ENCODE data around the gene FBXO36.

DNA sequence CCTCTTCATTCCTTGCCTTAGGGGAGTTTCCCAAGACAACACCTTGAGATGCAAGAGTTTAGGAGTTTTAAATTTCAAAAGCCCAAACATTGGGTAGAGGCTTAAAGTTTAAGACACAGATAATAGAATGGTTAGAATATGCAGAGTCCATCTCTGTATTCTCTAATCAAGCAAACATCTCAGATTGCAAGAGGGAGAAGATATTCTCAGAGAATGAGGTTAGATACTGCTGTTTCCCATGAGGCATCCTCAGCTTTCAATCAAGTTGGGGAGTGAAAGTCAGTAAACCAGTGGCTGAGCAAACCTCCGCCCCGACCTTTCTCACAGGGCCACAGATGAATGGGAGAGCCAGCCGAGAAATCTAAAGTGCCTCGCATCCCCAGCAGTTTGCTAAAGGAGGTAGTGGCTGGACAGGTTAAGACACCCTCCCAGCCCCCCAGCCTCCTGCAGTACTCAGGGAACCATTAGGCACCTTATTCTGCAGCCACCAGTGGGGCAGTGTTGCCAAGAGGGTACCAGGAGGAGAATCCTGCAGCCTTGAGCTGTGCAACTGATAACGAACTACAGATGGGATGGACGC lies 30.0 kb downstream of the FBXO36 start:
- TF ChIP-seq, protein P1, sequence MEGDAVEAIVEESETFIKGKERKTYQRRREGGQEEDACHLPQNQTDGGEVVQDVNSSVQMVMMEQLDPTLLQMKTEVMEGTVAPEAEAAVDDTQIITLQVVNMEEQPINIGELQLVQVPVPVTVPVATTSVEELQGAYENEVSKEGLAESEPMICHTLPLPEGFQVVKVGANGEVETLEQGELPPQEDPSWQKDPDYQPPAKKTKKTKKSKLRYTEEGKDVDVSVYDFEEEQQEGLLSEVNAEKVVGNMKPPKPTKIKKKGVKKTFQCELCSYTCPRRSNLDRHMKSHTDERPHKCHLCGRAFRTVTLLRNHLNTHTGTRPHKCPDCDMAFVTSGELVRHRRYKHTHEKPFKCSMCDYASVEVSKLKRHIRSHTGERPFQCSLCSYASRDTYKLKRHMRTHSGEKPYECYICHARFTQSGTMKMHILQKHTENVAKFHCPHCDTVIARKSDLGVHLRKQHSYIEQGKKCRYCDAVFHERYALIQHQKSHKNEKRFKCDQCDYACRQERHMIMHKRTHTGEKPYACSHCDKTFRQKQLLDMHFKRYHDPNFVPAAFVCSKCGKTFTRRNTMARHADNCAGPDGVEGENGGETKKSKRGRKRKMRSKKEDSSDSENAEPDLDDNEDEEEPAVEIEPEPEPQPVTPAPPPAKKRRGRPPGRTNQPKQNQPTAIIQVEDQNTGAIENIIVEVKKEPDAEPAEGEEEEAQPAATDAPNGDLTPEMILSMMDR (IDR thresholded peaks at IDR 0.05; ENCODE audit: insufficient read depth, low read depth, low read length), result no peak
- TF ChIP-seq EZH2 (IDR thresholded peaks at IDR 0.05; ENCODE audit: insufficient read depth, low read length), result no peak
